ENCODE measurements around the gene GALNT2.

The GALNT2 gene

DNA sequence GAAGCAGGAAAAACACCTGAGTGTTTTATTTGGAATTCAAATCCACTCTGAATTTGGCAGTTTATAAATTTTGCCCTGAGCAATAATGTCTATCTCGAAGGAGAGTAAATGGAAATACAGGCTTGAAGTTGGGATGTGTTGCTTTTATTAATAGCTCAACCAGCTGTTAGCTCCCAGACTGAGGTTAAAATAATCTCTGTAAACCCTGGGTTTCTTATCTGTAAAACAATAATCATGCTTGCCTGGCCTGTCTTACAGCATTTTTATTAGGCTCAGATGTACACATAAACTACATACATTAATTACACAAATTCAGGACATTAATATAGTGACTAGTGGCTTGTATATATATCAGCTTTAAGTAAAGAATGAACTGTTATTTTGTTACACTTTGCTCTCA lies 148.5 kb downstream of the GALNT2 start:
- no peak overlapping the region for H3K4me2 ChIP-seq (ENCODE audit: low read depth, low read length, poor library complexity, severe bottlenecking)
- no peaks in the 10 kb centered on the region for H3K27me3 ChIP-seq (ENCODE audit: low read length)
- H4K20me1 ChIP-seq (ENCODE audit: low read depth, low read length), result no peaks in the 10 kb centered on the region
- no peaks in the 10 kb centered on the region for H3K79me2 ChIP-seq (ENCODE audit: insufficient read depth, low read length)
- H2AFZ ChIP-seq (ENCODE audit: low read depth, low read length, severe bottlenecking), result no peak overlapping the region
- no peaks in the 10 kb centered on the region for H3K9me3 ChIP-seq (ENCODE audit: insufficient read depth, low read length)
- no peaks in the 10 kb centered on the region for H3F3A ChIP-seq (ENCODE audit: insufficient read depth)
- H3K9ac ChIP-seq (ENCODE audit: low read length), result no peak overlapping the region
- H3K9me2 ChIP-seq (replicated peaks; ENCODE audit: insufficient read depth, low read length), result no peaks in the 10 kb centered on the region
- no peak for TF ChIP-seq EZH2phosphoT487 (conservative IDR thresholded peaks at IDR 0.05; ENCODE audit: low read length)
- TF ChIP-seq, protein P1, sequence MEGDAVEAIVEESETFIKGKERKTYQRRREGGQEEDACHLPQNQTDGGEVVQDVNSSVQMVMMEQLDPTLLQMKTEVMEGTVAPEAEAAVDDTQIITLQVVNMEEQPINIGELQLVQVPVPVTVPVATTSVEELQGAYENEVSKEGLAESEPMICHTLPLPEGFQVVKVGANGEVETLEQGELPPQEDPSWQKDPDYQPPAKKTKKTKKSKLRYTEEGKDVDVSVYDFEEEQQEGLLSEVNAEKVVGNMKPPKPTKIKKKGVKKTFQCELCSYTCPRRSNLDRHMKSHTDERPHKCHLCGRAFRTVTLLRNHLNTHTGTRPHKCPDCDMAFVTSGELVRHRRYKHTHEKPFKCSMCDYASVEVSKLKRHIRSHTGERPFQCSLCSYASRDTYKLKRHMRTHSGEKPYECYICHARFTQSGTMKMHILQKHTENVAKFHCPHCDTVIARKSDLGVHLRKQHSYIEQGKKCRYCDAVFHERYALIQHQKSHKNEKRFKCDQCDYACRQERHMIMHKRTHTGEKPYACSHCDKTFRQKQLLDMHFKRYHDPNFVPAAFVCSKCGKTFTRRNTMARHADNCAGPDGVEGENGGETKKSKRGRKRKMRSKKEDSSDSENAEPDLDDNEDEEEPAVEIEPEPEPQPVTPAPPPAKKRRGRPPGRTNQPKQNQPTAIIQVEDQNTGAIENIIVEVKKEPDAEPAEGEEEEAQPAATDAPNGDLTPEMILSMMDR (IDR thresholded peaks at IDR 0.05; ENCODE audit: insufficient read depth, low read length, poor library complexity, severe bottlenecking), result no peak
- no peaks in the 10 kb centered on the region for H3K36me3 ChIP-seq (ENCODE audit: low read length)
- H3K4me3 ChIP-seq (ENCODE audit: insufficient read depth, low read length, poor library complexity, severe bottlenecking), result no peak overlapping the region
- H3K27ac ChIP-seq (ENCODE audit: low read depth, low read length), result no peak overlapping the region

DNA sequence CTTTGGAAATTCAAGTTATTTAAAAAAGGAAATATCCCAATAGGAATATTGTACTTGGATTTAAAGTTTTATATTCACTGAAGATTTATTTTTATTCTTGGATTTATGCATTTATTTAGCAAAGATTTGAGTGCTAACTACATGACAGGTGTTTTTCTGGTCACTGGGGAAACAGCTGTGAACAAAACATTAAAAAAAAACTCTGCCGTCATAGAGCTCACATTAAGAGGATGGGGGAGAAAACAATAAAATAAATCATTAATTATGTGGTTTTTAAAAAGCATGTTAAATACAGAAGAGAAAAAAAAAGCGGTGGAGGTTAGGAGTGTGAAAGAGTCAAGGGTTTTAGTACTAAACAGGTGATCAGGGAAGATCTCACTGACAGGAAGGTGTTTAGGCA lies 149.9 kb downstream of the GALNT2 start:
- no peak overlapping the region for H3K4me2 ChIP-seq (ENCODE audit: low read depth, low read length, poor library complexity, severe bottlenecking)
- H4K20me1 ChIP-seq (ENCODE audit: low read depth, low read length), result 0 out of 2 replicates have a peak, but pooled peaks cover 4% of the 10 kb centered on the region

DNA sequence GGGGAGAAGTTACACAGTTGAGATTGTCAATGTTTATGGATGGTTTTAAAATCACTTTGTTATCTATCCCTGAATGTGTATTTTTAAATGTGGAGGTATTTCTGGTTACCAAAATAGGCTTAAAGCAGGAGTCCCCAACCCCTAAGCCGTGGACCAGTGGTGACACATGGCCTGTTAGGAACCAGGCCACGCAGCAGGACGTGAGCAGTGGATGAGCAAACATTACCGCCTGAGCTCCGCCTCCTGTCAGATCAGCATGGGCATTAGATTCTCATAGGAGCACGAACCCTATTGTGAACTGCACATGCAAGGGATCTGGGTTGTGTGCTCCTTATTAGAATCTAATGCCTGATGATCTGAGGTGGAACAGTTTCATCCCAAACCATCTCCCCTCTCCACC lies 151.6 kb downstream of the GALNT2 start:
- Histone ChIP-seq H2AFZ (ENCODE audit: low read depth, low read length, severe bottlenecking) (no peak overlapping the region), H3K4me2 (ENCODE audit: low read depth, low read length, poor library complexity, severe bottlenecking) (no peak overlapping the region), H3K36me3 (ENCODE audit: low read length) (no peaks in the 10 kb centered on the region), H4K20me1 (ENCODE audit: low read depth, low read length) (0 out of 2 replicates have a peak, but pooled peaks cover 4% of the 10 kb centered on the region), H3F3A (ENCODE audit: insufficient read depth) (no peaks in the 10 kb centered on the region), H3K9me3 (ENCODE audit: insufficient read depth, low read length) (no peaks in the 10 kb centered on the region), H3K27ac (ENCODE audit: low read depth, low read length) (no peak overlapping the region), H3K79me2 (ENCODE audit: insufficient read depth, low read length) (no peaks in the 10 kb centered on the region), H3K27me3 (ENCODE audit: low read length) (no peaks in the 10 kb centered on the region), H3K9me2 (replicated peaks; ENCODE audit: insufficient read depth, low read length) (no peaks in the 10 kb centered on the region), H3K4me3 (ENCODE audit: insufficient read depth, low read length, poor library complexity, severe bottlenecking) (no peak overlapping the region), H3K9ac (ENCODE audit: low read length) (no peak overlapping the region)
- TF ChIP-seq, protein P1 (IDR thresholded peaks at IDR 0.05; ENCODE audit: insufficient read depth, low read length, poor library complexity, severe bottlenecking), result no peak
- no peak for TF ChIP-seq EZH2phosphoT487 (conservative IDR thresholded peaks at IDR 0.05; ENCODE audit: low read length)

More for the DNA sequence above, 149.9 kb downstream of the GALNT2 start:
- Histone ChIP-seq H3K9ac (ENCODE audit: low read length) (no peak overlapping the region), H2AFZ (ENCODE audit: low read depth, low read length, severe bottlenecking) (no peak overlapping the region), H3F3A (ENCODE audit: insufficient read depth) (no peaks in the 10 kb centered on the region), H3K4me3 (ENCODE audit: insufficient read depth, low read length, poor library complexity, severe bottlenecking) (no peak overlapping the region), H3K36me3 (ENCODE audit: low read length) (no peaks in the 10 kb centered on the region), H3K9me3 (ENCODE audit: insufficient read depth, low read length) (no peaks in the 10 kb centered on the region), H3K9me2 (replicated peaks; ENCODE audit: insufficient read depth, low read length) (no peaks in the 10 kb centered on the region), H3K27ac (ENCODE audit: low read depth, low read length) (no peak overlapping the region), H3K79me2 (ENCODE audit: insufficient read depth, low read length) (no peaks in the 10 kb centered on the region), H3K27me3 (ENCODE audit: low read length) (no peaks in the 10 kb centered on the region)
- TF ChIP-seq, protein P1 (IDR thresholded peaks at IDR 0.05; ENCODE audit: insufficient read depth, low read length, poor library complexity, severe bottlenecking), result no peak
- no peak for TF ChIP-seq EZH2phosphoT487 (conservative IDR thresholded peaks at IDR 0.05; ENCODE audit: low read length)
